HCT116 (cell line): Measurements from ENCODE around the gene MNX1. TPM values are rescaled to one million over a fixed set of nuclear protein-coding genes. Genes with fewer than 3 reads are reported as not detected.

Experiments used
- ATAC-seq: fragments of 200-7000 bp; cut with Tn5 transposase; 2 replicates; pipeline ENCODE4 v1.9.1; 2020; ENCODE audit warnings: mild to moderate bottlenecking, moderate library complexity
- BruUV-seq: library from RNA; stranded (reverse); fragments of 400-500 nt; replicated peaks from 2 replicates; lab custom pipeline; 2021; lab: Mats Ljungman, UMichigan
- CTCF ChIA-PET: fragments of 300-600 bp; sonication (Branson Sonifier 250); formaldehyde crosslinking; loops from one replicate; lab custom pipeline; 2021; ENCODE audit warnings: antibody characterized with exemption; lab: Charles Lee
- POLR2A ChIA-PET: fragments of 300-600, 350-600 bp; sonication (Branson Sonifier 250); formaldehyde crosslinking; loops from one replicate; lab custom pipeline; 2021; ENCODE audit warnings: antibody characterized with exemption; lab: Charles Lee
- RAD21 ChIA-PET, 2 experiments: fragments of 300-600 bp; sonication (Branson Sonifier 250); formaldehyde crosslinking; loops; one replicate each; lab custom pipeline; 2023; ENCODE audit warnings: low total read pairs in 2 of 2; ENCODE audit not compliant: uncharacterized antibody in 2 of 2, unreplicated experiment in 2 of 2, low non-redundant PET in 1 of 2; lab: Charles Lee
- DNase-seq: peaks from one replicate; pipeline ENCODE4 v3.0.0-alpha.2; 2010; ENCODE audit warnings: low read depth, low spot score
- H2AFZ ChIP-seq: fragments of 200-600 bp; shearing (Covaris generic), sonication (generic); 2 replicates; pipeline ENCODE4 v1.6.1; 2017; ENCODE audit warnings: low read depth, mixed run types, mixed read lengths, antibody characterized with exemption, low read length; ENCODE audit not compliant: poor library complexity, severe bottlenecking
- H3K27ac ChIP-seq: 2 replicates; pipeline ENCODE4 v1.5.1; 2012; ENCODE audit warnings: low read depth, low read length
- H3K27me3 ChIP-seq: fragments of 200-600 bp; sonication (generic); 2 replicates; pipeline ENCODE4 v1.6.1; 2016; ENCODE audit warnings: mixed run types, low read length, mixed read lengths; ENCODE audit not compliant: insufficient read depth
- H3K36me3 ChIP-seq, 2 experiments: fragments of 200-500 bp in 1 of 2; fragments of 200-600 bp in 1 of 2; sonication (Bioruptor generic) in 1 of 2; sonication (generic) in 1 of 2; 2 replicates each; pipeline versions ENCODE4 v1.5.1 to v1.6.1; 2014 to 2016; ENCODE audit warnings: low read length in 2 of 2, inconsistent platforms in 1 of 2, mixed read lengths in 1 of 2, mixed run types in 1 of 2; ENCODE audit not compliant: insufficient read depth in 2 of 2, control insufficient read depth in 1 of 2
- H3K4me1 ChIP-seq, 2 experiments: fragments of 200-600 bp in 1 of 2; sonication (generic) in 1 of 2; 2 replicates each; pipeline versions ENCODE4 v1.5.1 to v1.6.1; 2012 to 2017; ENCODE audit warnings: low read length in 2 of 2, inconsistent platforms in 1 of 2, mild to moderate bottlenecking in 1 of 2, mixed read lengths in 1 of 2, mixed run types in 1 of 2, moderate library complexity in 1 of 2; ENCODE audit not compliant: insufficient read depth in 2 of 2, control insufficient read depth in 1 of 2
- H3K4me2 ChIP-seq: fragments of 200-600 bp; sonication (generic); 2 replicates; pipeline ENCODE4 v1.6.1; 2017; ENCODE audit warnings: mixed run types, low read length, mixed read lengths
- H3K4me3 ChIP-seq, 2 experiments: fragments of 200-600 bp in 1 of 2; sonication (generic) in 1 of 2; replicated peaks in 1 of 2; 2 replicates each; pipeline ENCODE4 v1.5.1; 2011 to 2016; ENCODE audit warnings: low read length in 2 of 2, control low read depth in 1 of 2, low read depth in 1 of 2, mild to moderate bottlenecking in 1 of 2, mixed read lengths in 1 of 2, mixed run types in 1 of 2
- H3K79me2 ChIP-seq: fragments of 200-600 bp; sonication (generic); 2 replicates; pipeline ENCODE4 v1.6.1; 2017; ENCODE audit warnings: mild to moderate bottlenecking, mixed run types, low read length, moderate library complexity, mixed read lengths; ENCODE audit not compliant: insufficient read depth
- H3K9ac ChIP-seq: fragments of 200-600 bp; sonication (generic); 2 replicates; pipeline ENCODE4 v1.6.1; 2016; ENCODE audit warnings: low read length, mixed read lengths
- H3K9me2 ChIP-seq: fragments of 200-600 bp; sonication (generic), shearing (Covaris generic); 2 replicates; pipeline ENCODE4 v1.6.1; 2017; ENCODE audit warnings: mixed run types, mild to moderate bottlenecking, moderate library complexity; ENCODE audit not compliant: insufficient read depth
- H3K9me3 ChIP-seq, 2 experiments: fragments of 200-500 bp in 1 of 2; fragments of 200-600 bp in 1 of 2; sonication (Bioruptor generic) in 1 of 2; sonication (generic) in 1 of 2; 2 replicates each; pipeline ENCODE4 v1.6.1; 2014 to 2017; ENCODE audit warnings: low read length in 2 of 2, mixed read lengths in 2 of 2, inconsistent platforms in 1 of 2, low read depth in 1 of 2, mild to moderate bottlenecking in 1 of 2, mixed run types in 1 of 2, moderate library complexity in 1 of 2; ENCODE audit not compliant: control insufficient read depth in 1 of 2, insufficient read depth in 1 of 2
- H4K20me1 ChIP-seq: fragments of 200-600 bp; sonication (generic), shearing (Covaris generic); 2 replicates; pipeline ENCODE4 v1.6.1; 2017; ENCODE audit warnings: mixed run types, mild to moderate bottlenecking, moderate library complexity; ENCODE audit not compliant: insufficient read depth
- CBX3 ChIP-seq: IDR thresholded peaks from 2 replicates; pipeline ENCODE4 v1.6.1; 2012; ENCODE audit warnings: low read depth
- CEBPB ChIP-seq: IDR thresholded peaks from 2 replicates; pipeline ENCODE4 v1.6.1; 2012; ENCODE audit warnings: low read depth
- EGR1 ChIP-seq: IDR thresholded peaks from 2 replicates; pipeline ENCODE4 v1.6.1; 2012; ENCODE audit warnings: low read depth
- ELF1 ChIP-seq: IDR thresholded peaks from 2 replicates; pipeline ENCODE4 v1.6.1; 2012; ENCODE audit warnings: low read depth, borderline replicate concordance
- EZH2phosphoT487 ChIP-seq: fragments of 200-600 bp; IDR thresholded peaks from 2 replicates; pipeline ENCODE4 v1.6.1; 2018; ENCODE audit warnings: antibody characterized with exemption, borderline replicate concordance
- FOSL1 ChIP-seq: IDR thresholded peaks from 2 replicates; pipeline ENCODE4 v1.6.1; 2012; ENCODE audit warnings: low read depth
- JUND ChIP-seq: IDR thresholded peaks from 2 replicates; pipeline ENCODE4 v1.6.1; 2012
- POLR2A ChIP-seq: IDR thresholded peaks from 2 replicates; pipeline ENCODE4 v1.7.0; 2011; ENCODE audit warnings: borderline replicate concordance; ENCODE audit not compliant: insufficient read depth, insufficient read length; ENCODE audit errors: extremely low read depth
- RAD21 ChIP-seq: IDR thresholded peaks from 2 replicates; pipeline ENCODE4 v1.6.1; 2012; ENCODE audit warnings: low read depth, mild to moderate bottlenecking
- SIN3A ChIP-seq: IDR thresholded peaks from 2 replicates; pipeline ENCODE4 v1.6.1; 2012; ENCODE audit warnings: low read depth
- SP1 ChIP-seq: IDR thresholded peaks from 2 replicates; pipeline ENCODE4 v1.6.1; 2012; ENCODE audit warnings: low read depth
- TCF7L2 ChIP-seq: IDR thresholded peaks from 2 replicates; pipeline ENCODE4 v1.7.0; 2011; ENCODE audit warnings: borderline replicate concordance, inconsistent platforms; ENCODE audit not compliant: insufficient read depth, insufficient read length; ENCODE audit errors: extremely low read depth
- ZFX ChIP-seq: fragments of 450-650 bp; IDR thresholded peaks from 2 replicates; pipeline ENCODE4 v1.6.1; 2017
- ZNF274 ChIP-seq: fragments of 200-500 bp; sonication (Bioruptor generic); IDR thresholded peaks from 2 replicates; pipeline ENCODE4 v1.6.1; 2014; ENCODE audit warnings: mild to moderate bottlenecking, low read depth, low read length, inconsistent platforms
- intact Hi-C: fragments of 100-400 bp; cut with micrococcal nuclease; formaldehyde crosslinking; loops from 2 replicates; pipeline ENCODE4 v1.10.0; 2022
- total RNA-seq: library from RNA; stranded (reverse); gene quantifications from one replicate; pipeline ENCODE4 v1.2.1, GENCODE V29; 2021; ENCODE audit not compliant: unreplicated experiment
- TF ChIP-seq, protein P1 (sequence below): IDR thresholded peaks from 2 replicates; pipeline ENCODE4 v1.6.1; 2011; ENCODE audit warnings: mild to moderate bottlenecking, low read length, moderate library complexity; ENCODE audit not compliant: insufficient replicate concordance; ENCODE audit errors: extremely low read depth
- TF ChIP-seq, protein P2 (sequence below): IDR thresholded peaks from 2 replicates; pipeline ENCODE4 v1.6.1; 2012
- TF ChIP-seq, protein P3 (sequence below): IDR thresholded peaks from 2 replicates; pipeline ENCODE4 v1.6.1; 2012; ENCODE audit warnings: low read depth
- TF ChIP-seq, protein P4 (sequence below): IDR thresholded peaks from 2 replicates; pipeline ENCODE4 v1.6.1; 2012

MNX1 gene
- total RNA-seq, 1 experiment from 2014 or later = 7.7 TPM

DNA sequence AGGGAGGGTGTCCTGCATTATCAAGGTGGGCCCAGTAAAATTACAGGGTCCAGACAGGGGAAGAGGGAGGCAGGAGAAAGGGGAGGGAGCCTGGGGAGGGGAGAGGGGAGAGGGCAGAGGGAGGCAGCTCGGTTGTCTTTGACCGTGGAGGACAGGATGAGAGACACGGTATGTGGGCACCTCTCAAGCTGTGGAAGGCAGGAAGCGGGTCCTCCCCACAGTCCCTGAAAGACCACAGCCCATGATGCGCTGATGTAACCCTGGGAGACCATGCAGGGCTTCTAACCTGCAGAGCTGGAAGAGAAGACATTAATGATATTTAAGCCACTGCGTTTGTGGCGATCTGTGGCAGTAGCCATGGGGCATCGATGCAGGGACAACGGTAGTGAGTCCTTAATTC is 27.2 kb upstream of the MNX1 start:
- H3K27ac ChIP-seq = no peak overlapping the region
- no peak overlapping the region for H3K4me3 ChIP-seq
- DNase-seq = no peak
- ATAC-seq = no peak
- no peak overlapping the region for H3K4me2 ChIP-seq
- no peaks in the 10 kb centered on the region for H3K27me3 ChIP-seq
- H3K9me2 ChIP-seq = no peaks in the 10 kb centered on the region
- H3K4me1 ChIP-seq = peaks cover 0 to 7% of the 10 kb centered on the region in 2 experiments; a peak in 1 of 4 replicates
- RAD21 ChIA-PET = no interaction called here
- intact Hi-C loops = no loop called here
- H4K20me1 ChIP-seq = no peaks in the 10 kb centered on the region
- no peaks in the 10 kb centered on the region for H3K79me2 ChIP-seq
- H3K9ac ChIP-seq = no peak overlapping the region
- CTCF ChIA-PET = no interaction called here
- POLR2A ChIA-PET = no interaction called here
- no TSS peak for BruUV-seq
- H3K36me3 ChIP-seq = no peaks in the 10 kb centered on the region
- TF ChIP-seq POLR2A (no peak), RAD21 (no peak), JUND (no peak), CEBPB (no peak), SP1 (no peak), ZFX (no peak), CBX3 (no peak), EGR1 (no peak), EZH2phosphoT487 (no peak), TCF7L2 (no peak), ELF1 (no peak), FOSL1 (no peak), ZNF274 (no peak), SIN3A (no peak)
- TF ChIP-seq, protein P1, sequence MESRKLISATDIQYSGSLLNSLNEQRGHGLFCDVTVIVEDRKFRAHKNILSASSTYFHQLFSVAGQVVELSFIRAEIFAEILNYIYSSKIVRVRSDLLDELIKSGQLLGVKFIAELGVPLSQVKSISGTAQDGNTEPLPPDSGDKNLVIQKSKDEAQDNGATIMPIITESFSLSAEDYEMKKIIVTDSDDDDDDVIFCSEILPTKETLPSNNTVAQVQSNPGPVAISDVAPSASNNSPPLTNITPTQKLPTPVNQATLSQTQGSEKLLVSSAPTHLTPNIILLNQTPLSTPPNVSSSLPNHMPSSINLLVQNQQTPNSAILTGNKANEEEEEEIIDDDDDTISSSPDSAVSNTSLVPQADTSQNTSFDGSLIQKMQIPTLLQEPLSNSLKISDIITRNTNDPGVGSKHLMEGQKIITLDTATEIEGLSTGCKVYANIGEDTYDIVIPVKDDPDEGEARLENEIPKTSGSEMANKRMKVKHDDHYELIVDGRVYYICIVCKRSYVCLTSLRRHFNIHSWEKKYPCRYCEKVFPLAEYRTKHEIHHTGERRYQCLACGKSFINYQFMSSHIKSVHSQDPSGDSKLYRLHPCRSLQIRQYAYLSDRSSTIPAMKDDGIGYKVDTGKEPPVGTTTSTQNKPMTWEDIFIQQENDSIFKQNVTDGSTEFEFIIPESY = no peak
- TF ChIP-seq, protein P2, sequence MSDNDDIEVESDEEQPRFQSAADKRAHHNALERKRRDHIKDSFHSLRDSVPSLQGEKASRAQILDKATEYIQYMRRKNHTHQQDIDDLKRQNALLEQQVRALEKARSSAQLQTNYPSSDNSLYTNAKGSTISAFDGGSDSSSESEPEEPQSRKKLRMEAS = no peak
- TF ChIP-seq, protein P3, sequence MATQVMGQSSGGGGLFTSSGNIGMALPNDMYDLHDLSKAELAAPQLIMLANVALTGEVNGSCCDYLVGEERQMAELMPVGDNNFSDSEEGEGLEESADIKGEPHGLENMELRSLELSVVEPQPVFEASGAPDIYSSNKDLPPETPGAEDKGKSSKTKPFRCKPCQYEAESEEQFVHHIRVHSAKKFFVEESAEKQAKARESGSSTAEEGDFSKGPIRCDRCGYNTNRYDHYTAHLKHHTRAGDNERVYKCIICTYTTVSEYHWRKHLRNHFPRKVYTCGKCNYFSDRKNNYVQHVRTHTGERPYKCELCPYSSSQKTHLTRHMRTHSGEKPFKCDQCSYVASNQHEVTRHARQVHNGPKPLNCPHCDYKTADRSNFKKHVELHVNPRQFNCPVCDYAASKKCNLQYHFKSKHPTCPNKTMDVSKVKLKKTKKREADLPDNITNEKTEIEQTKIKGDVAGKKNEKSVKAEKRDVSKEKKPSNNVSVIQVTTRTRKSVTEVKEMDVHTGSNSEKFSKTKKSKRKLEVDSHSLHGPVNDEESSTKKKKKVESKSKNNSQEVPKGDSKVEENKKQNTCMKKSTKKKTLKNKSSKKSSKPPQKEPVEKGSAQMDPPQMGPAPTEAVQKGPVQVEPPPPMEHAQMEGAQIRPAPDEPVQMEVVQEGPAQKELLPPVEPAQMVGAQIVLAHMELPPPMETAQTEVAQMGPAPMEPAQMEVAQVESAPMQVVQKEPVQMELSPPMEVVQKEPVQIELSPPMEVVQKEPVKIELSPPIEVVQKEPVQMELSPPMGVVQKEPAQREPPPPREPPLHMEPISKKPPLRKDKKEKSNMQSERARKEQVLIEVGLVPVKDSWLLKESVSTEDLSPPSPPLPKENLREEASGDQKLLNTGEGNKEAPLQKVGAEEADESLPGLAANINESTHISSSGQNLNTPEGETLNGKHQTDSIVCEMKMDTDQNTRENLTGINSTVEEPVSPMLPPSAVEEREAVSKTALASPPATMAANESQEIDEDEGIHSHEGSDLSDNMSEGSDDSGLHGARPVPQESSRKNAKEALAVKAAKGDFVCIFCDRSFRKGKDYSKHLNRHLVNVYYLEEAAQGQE = no peak
- TF ChIP-seq, protein P4, sequence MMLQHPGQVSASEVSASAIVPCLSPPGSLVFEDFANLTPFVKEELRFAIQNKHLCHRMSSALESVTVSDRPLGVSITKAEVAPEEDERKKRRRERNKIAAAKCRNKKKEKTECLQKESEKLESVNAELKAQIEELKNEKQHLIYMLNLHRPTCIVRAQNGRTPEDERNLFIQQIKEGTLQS = no peak
- no peak overlapping the region for H2AFZ ChIP-seq
- no peaks in the 10 kb centered on the region for H3K9me3 ChIP-seq
